Epidermal melanocyte (primary cell): Measurements from ENCODE around the gene KARS1.
A peak's percentile ranks its signal among the peaks of the same experiment; 100 is the strongest.

Experiments used
- DNase-seq: peaks from one replicate; pipeline ENCODE4 v3.0.0; 2011; ENCODE audit warnings: low spot score; ENCODE audit not compliant: insufficient read length

The KARS1 gene

GRCh38 chr16:75647492-75648264 lies at the start of gene KARS1, which contains the start of gene TERF2IP:
KARS1 (minus strand) TSS chr16:75647665; CDS start chr16:75647639, 26 bp downstream.
TERF2IP (plus strand) TSS chr16:75647773; CDS start chr16:75647883, 110 bp downstream.
- DNase-seq, result peak; percentile 81

DNA sequence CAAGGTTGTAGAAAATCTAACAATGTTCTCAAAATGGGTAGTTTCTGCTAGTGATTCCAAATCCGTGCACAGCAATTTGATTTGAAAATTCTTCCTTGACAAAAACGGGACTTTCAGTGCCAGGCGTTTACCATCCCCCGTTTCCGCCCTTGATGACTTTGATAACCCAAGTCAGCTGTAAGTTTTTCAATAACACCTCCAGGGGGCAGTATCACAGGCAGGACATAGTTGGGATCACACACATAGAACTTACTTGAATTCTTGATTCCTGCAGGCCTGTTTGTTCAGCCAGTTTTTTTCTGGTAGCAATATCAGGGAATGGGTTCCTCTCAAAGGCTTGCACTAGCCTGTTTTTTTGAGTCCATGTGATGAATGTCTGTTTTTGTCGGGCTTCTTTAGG lies 48.2 kb upstream of the KARS1 start:
- no peak for DNase-seq

- no peak for DNase-seq
Observed at GRCh38 chr16:75687361-75687760, 39.9 kb upstream of the KARS1 start.

- DNase-seq, result no peak
Observed at GRCh38 chr16:75682308-75682707, 34.8 kb upstream of the KARS1 start.

DNA sequence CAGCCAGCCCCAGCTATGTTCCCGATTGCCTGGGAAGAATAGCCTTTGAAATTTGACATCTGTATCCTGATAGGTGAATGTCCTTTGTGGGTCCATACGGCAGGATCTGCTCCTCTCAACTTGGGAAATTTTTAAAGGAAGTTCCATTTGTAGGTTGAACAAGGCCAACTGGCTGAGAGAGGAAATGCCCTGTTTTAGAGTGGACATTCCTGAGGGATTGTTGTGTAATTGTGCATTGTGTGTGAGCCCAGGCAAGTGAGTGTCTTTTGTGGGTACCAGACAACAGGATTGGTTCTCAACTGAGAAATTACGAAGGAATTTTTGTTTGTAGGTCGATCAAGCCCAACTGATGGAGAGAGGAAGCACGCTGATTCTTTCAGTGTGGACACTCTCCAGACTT lies 31.9 kb upstream of the KARS1 start:
- no peak for DNase-seq

GRCh38 chr16:75676909-75677308 lies 29.4 kb upstream of the KARS1 start, which contains the start of gene CPHXL2:
CPHXL2 (minus strand) TSS chr16:75677009; CDS start chr16:75676999, 10 bp downstream.
- DNase-seq, result no peak

DNA sequence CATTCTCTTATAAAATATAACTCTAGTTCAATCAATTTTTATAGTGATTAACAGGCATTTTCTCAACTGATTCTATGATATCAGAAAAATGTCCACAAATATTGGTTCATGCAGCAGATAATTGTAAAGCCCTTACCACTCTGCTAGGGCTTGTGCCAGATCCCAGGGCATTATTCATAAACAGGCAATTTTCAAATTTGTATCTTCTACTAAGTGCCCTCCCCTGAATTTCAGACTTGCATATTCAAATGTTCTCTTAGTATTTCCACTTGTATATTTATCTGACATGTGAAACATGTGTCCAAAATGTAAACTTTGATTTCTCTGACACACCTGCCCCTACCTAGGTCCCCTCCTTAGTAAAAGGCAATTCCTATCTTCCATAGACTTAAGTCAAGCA lies 20.0 kb upstream of the KARS1 start:
- DNase-seq, result no peak

DNA sequence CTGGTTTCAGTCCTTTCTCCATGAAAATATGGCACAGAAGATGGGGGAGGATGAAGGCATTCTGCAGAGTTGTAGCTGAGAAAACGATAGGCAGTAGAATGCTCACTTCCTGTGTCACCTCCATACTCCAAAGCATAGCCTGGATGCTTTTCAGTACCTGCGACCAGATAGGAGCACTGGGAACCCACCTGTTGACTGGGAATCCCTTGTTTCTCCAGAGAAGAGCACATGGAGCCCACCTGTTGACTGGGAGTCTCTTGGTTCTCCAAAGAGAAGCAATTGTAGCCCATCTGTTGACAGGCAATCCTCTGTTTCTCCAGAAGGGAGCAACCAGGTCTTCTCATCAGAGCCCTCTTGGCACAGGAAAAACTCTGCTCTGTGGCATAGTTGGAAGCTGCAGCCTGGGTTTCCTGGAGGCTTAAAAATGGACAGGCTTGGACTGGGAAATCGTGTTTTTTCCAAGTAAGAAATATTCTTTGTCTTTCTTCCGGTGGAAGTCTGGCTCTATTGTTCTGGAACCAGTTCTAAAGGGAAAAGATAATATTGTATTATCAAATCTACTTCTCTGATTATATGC lies 13.3 kb upstream of the KARS1 start:
- DNase-seq, result no peak

DNA sequence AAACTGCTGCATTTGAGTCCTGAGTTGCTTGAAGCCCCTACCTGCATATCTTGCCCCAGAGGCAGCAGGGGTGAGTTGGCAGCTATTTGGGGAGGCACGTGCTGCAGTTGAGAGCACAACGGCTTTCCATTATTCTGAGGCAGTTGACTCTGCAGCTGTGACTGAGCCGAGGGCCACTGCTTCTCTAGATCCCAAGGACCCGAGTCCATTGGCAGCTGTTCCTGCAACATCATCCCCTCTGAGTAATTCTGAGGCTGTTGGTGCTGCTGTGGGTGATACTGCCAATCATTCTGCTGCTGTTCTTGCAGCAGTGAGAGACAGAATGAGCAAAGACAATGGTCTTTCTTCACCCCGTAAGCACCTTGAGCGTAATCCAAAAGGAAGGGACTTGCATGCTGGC lies 12.9 kb upstream of the KARS1 start:
- DNase-seq, result no peak

GRCh38 chr16:75658175-75658574 lies 10.7 kb upstream of the KARS1 start:
- DNase-seq, result no peak

GRCh38 chr16:75653922-75654321 lies 6.5 kb upstream of the KARS1 start:
- peak; percentile 22 for DNase-seq

- peak; percentile 57 for DNase-seq
Observed at GRCh38 chr16:75648265-75649076, 1.0 kb upstream of the KARS1 start.

DNA sequence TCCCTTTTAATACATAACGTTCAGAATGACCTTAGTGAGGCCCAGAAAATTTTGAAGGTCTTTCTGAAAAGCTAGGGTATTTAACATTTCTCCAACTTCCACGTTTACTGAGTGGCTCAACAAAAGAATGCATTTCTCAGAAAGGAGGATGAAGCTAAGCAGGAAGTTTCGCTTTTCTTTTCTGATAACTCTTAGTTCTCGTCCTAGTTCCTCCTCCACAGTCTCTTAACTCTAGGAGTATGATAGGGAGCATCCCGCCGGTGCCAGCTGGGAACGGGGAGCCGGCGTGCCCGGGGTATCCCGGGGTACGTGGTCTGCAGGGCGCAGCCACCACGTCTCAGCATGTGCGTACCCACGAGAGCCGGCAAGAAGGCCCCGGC lies 363 bp downstream of the KARS1 start:
- no peak for DNase-seq

DNA sequence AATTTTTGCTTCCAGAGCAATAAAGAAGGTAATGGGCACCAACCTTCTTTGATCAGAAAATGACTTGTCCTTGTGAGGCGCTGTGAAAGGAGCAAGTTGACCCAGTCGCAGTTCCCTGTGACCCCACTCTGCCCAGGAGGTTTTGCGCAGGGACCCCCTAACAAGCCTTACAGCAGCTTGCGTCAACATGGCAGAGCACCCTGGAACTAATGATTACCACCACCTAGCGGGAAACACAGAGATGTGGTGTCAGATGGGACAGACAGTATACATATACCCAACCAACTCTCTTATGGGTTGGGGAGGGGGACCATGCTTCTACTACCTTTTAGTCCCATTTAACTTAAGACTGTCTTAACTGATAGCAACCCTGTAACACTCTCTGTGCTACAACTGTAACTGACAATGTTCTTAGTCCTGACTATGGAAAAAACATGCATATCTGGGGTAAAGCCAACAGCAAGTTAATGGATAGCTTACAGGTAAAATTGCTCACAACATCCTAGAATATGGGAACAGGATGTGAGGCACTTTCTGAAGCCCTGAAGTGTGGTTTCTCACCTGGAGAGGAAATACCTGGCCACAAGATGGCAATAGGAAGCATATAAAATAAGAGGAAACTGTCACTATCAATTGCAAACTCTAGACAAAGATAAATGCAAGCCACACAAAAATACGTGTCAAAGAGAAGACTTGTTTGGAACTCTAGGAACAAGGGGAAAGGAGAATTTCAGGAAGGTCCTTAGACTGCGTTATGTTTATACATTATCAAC lies 3.0 kb downstream of the KARS1 start:
- no peak for DNase-seq

- no peak for DNase-seq
Observed at GRCh38 chr16:75640598-75640997, 6.9 kb downstream of the KARS1 start.

DNA sequence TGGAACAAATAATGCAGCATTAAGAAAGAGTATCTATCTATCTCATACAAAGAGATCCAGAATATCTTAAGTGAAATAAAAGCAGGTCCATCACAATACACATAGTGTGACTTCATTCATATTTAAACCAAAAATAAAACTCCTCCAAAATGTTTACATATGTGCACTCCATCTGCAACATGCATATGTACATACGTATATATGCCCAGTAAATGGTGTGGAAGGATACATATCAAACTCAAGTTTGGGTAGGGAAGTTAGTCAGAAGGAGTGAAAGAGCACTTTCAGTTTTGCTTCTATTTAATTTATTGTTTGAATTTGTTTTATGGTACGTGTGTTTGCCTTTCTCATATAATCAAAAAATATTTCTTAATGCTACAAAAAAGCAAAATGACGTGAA lies 12.4 kb downstream of the KARS1 start:
- DNase-seq, result no peak

GRCh38 chr16:75632857-75633256 lies 14.6 kb downstream of the KARS1 start:
- DNase-seq, result no peak

DNA sequence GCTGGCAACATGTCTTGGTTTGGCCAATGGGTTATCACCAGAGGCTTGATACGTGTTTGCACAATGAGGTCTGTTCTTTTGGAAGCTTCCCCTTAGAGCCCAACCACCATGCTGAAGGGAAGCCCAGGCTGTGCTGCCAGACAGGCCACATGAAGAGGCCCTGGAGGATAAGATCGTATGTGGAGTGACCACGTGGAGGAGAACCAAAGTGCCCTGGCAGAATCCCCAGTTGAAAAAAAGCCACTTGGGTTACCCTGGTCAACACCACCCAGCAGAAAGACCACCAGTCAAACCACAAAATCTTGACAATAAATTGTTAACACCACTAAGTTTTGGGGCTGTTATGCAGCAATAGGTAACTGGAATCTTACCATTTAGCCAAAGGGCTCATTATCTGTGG lies 17.4 kb downstream of the KARS1 start:
- no peak for DNase-seq

DNA sequence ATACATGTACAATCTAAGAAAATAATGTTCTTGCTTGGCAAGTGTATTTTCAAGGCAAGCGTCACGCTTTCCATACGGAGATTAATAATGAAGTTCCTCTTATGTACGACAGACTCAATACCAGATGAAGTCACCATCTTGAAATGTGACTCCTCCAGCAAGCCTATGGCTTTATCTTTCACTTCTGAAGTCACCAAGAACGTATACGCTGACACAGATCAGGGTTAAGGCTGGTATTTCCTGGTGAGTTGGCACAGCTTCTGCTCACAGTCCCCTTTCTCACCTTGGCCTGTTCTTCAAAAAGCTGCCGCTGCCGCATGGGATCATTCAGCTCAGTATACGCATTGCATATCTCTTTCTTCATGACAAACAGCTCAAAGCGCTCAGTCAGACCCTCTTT lies 18.3 kb downstream of the KARS1 start:
- DNase-seq, result no peak

DNA sequence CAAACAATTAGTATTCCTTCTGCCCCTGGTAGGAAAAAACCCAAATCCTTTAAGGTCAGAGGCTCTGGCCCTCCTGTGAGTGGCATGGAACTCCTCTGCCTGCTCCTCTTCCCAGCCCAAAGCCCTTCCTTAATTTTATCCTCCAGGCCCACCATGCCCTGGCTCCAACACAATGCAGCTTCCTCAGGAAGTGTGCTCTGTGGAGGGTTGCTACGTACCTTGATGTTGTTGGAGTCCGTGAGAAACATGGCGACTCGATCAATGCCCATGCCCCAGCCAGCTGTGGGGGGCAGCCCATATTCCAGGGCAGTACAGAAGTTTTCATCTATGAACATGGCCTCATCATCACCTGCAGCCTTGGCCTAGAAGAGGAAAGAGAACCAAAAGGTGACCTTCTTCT lies 19.1 kb downstream of the KARS1 start:
- DNase-seq, result no peak

DNA sequence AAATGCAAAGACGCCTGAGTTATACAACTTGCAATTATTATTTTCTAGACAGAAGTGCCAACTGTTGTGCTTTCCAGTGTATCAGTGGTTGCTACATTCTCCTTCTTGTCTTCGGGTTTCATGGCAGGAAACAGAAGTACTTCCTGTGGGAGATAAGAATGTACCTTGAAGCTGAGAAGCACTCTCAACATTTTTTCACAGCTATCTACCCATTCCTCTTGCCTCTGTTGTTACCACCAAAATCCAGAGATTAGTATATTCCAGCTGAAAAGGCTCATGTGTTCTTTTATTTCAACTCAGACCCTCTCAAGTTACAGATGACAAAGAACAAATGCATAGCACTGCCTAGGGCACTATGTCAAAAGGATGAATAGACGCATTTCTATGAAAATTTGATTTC lies 19.6 kb downstream of the KARS1 start:
- DNase-seq, result peak; percentile 31
